Endothelial cell (in vitro differentiated cells): ENCODE measurements around the gene IL27RA. TPM values are rescaled to one million over a fixed set of nuclear protein-coding genes. Genes with fewer than 3 reads are reported as not detected.
"Not testable (repeated sequence)": the region's sequence is repeated elsewhere in the genome, so short reads cannot be mapped to it uniquely, and the experiment has no call there.

Source experiments
- DNase-seq: peaks from one replicate; pipeline ENCODE4 v3.0.0; 2021; ENCODE audit warnings: low spot score
- H3K27ac Mint-ChIP-seq: one replicate; pipeline ENCODE4 v1.8.0; 2021; ENCODE audit warnings: mixed read lengths, inconsistent platforms; ENCODE audit not compliant: unreplicated experiment
- H3K27me3 Mint-ChIP-seq: one replicate; pipeline ENCODE4 v1.8.0; 2021; ENCODE audit warnings: mild to moderate bottlenecking, moderate library complexity, mixed read lengths, inconsistent platforms; ENCODE audit not compliant: unreplicated experiment
- H3K36me3 Mint-ChIP-seq: one replicate; pipeline ENCODE4 v1.8.0; 2021; ENCODE audit warnings: mild to moderate bottlenecking, low read depth, mixed read lengths, inconsistent platforms; ENCODE audit not compliant: unreplicated experiment
- H3K4me1 Mint-ChIP-seq: one replicate; pipeline ENCODE4 v1.8.0; 2021; ENCODE audit warnings: mild to moderate bottlenecking, mixed read lengths, inconsistent platforms; ENCODE audit not compliant: unreplicated experiment
- H3K4me3 Mint-ChIP-seq: one replicate; pipeline ENCODE4 v1.8.0; 2021; ENCODE audit warnings: mild to moderate bottlenecking, mixed read lengths, inconsistent platforms; ENCODE audit not compliant: unreplicated experiment
- H3K9me3 Mint-ChIP-seq: one replicate; pipeline ENCODE4 v1.8.0; 2021; ENCODE audit warnings: mixed read lengths, inconsistent platforms; ENCODE audit not compliant: unreplicated experiment
- CTCF ChIP-seq: fragments of 200-600 bp; sonication (generic); IDR thresholded peaks from one replicate; pipeline ENCODE4 v1.5.0; 2021; ENCODE audit warnings: antibody characterized with exemption; ENCODE audit not compliant: unreplicated experiment
- total RNA-seq: library from RNA; stranded (reverse); fragmentation: NEBNext Ultra II Directional; extraction: Animal tissue kit (Norgen Biotek cat#: 25700); gene quantifications from one replicate; pipeline ENCODE4 v1.2.1, GENCODE V29; 2021; ENCODE audit not compliant: unreplicated experiment

Gene IL27RA
- total RNA-seq, 1 donor from 2014 or later = 6.3 TPM

GRCh38 chr19:14028901-14029300 lies 2.7 kb upstream of the IL27RA start:
- no peak for DNase-seq
- H3K27ac Mint-ChIP-seq = no peak overlapping the region
- H3K27me3 Mint-ChIP-seq = peaks cover 10% of the 10 kb centered on the region
- TF ChIP-seq CTCF = no peak
- H3K36me3 Mint-ChIP-seq = no peaks in the 10 kb centered on the region
- peaks cover 3% of the 10 kb centered on the region for H3K4me1 Mint-ChIP-seq
- no peaks in the 10 kb centered on the region for H3K9me3 Mint-ChIP-seq
- H3K4me3 Mint-ChIP-seq = no peak overlapping the region

- no peak for TF ChIP-seq CTCF
- peak overlapping the region; percentile 27 for H3K27ac Mint-ChIP-seq
- H3K27me3 Mint-ChIP-seq = peaks cover 10% of the 10 kb centered on the region
- H3K9me3 Mint-ChIP-seq = no peaks in the 10 kb centered on the region
- DNase-seq = no peak
- H3K4me3 Mint-ChIP-seq = peak overlapping the region; percentile 81
- H3K36me3 Mint-ChIP-seq = no peaks in the 10 kb centered on the region
- peaks cover 3% of the 10 kb centered on the region for H3K4me1 Mint-ChIP-seq
Measured at GRCh38 chr19:14030997-14031718, 404 bp upstream of the IL27RA start.

GRCh38 chr19:14033946-14034345 lies 2.4 kb downstream of the IL27RA start:
- Mint-ChIP-seq H3K27ac (peak overlapping the region; percentile 32), H3K4me3 (no peak overlapping the region), H3K4me1 (peaks cover 3% of the 10 kb centered on the region), H3K9me3 (no peaks in the 10 kb centered on the region), H3K27me3 (peaks cover 13% of the 10 kb centered on the region), H3K36me3 (no peaks in the 10 kb centered on the region)
- no peak for DNase-seq
- TF ChIP-seq CTCF = no peak

GRCh38 chr19:14035159-14035558 lies 3.6 kb downstream of the IL27RA start:
- peaks cover 10% of the 10 kb centered on the region for H3K27me3 Mint-ChIP-seq
- H3K27ac Mint-ChIP-seq, DNase-seq, H3K9me3 Mint-ChIP-seq, H3K36me3 Mint-ChIP-seq, H3K4me3 Mint-ChIP-seq, H3K4me1 Mint-ChIP-seq: not testable (repeated sequence)

GRCh38 chr19:14035706-14036105 lies 4.1 kb downstream of the IL27RA start:
- no peak for TF ChIP-seq CTCF
- Mint-ChIP-seq H3K9me3 (no peaks in the 10 kb centered on the region), H3K27ac (no peak overlapping the region), H3K4me1 (peaks cover 3% of the 10 kb centered on the region), H3K27me3 (peaks cover 10% of the 10 kb centered on the region), H3K36me3 (no peaks in the 10 kb centered on the region), H3K4me3 (no peak overlapping the region)
- no peak for DNase-seq
